ENCODE measurements around the gene ECSIT. TPM values are rescaled to one million over a fixed set of nuclear protein-coding genes. Genes with fewer than 3 reads are reported as not detected.
"Not testable (repeated sequence)": the region's sequence is repeated elsewhere in the genome, so short reads cannot be mapped to it uniquely, and the experiment has no call there.

Gene ECSIT
- total and polyA plus RNA-seq, 2 donors (not counting 1 experiment from before 2014, with no cell fraction given) = 45.6 to 63.1 TPM

GRCh38 chr19:11473725-11474124 lies 55.2 kb downstream of the ECSIT start:
- no peak overlapping the region for H3K4me3 ChIP-seq (ENCODE audit: control extremely low read depth in 1 of 5, extremely low read depth in 1 of 5, insufficient read depth in 1 of 5, low read depth in 2 of 5, low read length in 4 of 5)
- ATAC-seq (ENCODE audit: low read depth) = no peak
- WGBS (ENCODE audit: insufficient coverage) = 45% methylated on average over 2 of the region's 4 CpGs

GRCh38 chr19:11468266-11468845 lies 60.6 kb downstream of the ECSIT start:
- H3K27ac Mint-ChIP-seq; H3K4me3 Mint-ChIP-seq; intact Hi-C loops (cut with micrococcal nuclease); H3K9me3 ChIP-seq (ENCODE audit: control extremely low read depth in 1 of 3, control insufficient read depth in 2 of 3, insufficient read depth in 1 of 3, low read length in 2 of 3); H3K27ac ChIP-seq (ENCODE audit: low read length in 2 of 2); H3K4me1 ChIP-seq (ENCODE audit: control insufficient read depth in 2 of 2, insufficient read depth in 2 of 2, low read length in 2 of 2); H3K4me1 Mint-ChIP-seq; POLR2A ChIA-PET; H3K9ac ChIP-seq (ENCODE audit: low read length); H3K9me3 Mint-ChIP-seq (ENCODE audit: insufficient read depth); H4K20me1 ChIP-seq (ENCODE audit: control insufficient read depth, insufficient read depth, low read length, poor library complexity, severe bottlenecking); H3K27me3 ChIP-seq (replicated peaks in 1 of 4; ENCODE audit: control extremely low read depth in 1 of 4, control insufficient read depth in 3 of 4, insufficient read depth in 4 of 4, low read length in 3 of 4); DNase-seq; ATAC-seq (ENCODE audit: low read depth); H3K4me3 ChIP-seq (ENCODE audit: control extremely low read depth in 1 of 5, extremely low read depth in 1 of 5, insufficient read depth in 1 of 5, low read depth in 2 of 5, low read length in 4 of 5); H3K79me2 ChIP-seq (ENCODE audit: control insufficient read depth, insufficient read depth, low read length); H3K4me2 ChIP-seq (replicated peaks; ENCODE audit: low read depth, low read length, poor library complexity, severe bottlenecking); H3K27me3 Mint-ChIP-seq; H2AFZ ChIP-seq (ENCODE audit: insufficient read depth, low read depth, low read length, poor library complexity, severe bottlenecking); H3K36me3 ChIP-seq (replicated peaks in 1 of 2; ENCODE audit: control extremely low read depth in 1 of 2, control insufficient read depth in 1 of 2, extremely low read depth in 1 of 2, insufficient read depth in 2 of 2, low read length in 1 of 2): not testable (repeated sequence)
- 91% methylated on average over 7 of the region's 8 CpGs for WGBS (ENCODE audit: insufficient coverage)
- CTCF ChIA-PET = interaction anchor here (1.4 kb wide), 1 partner anchor 15 kb away, joined by 6 read pairs; no protein-coding TSS in a partner anchor

More at GRCh38 chr19:11473725-11474124, 55.2 kb downstream of the ECSIT start:
- H4K20me1 ChIP-seq (ENCODE audit: control insufficient read depth, insufficient read depth, low read length, poor library complexity, severe bottlenecking) = no peaks in the 10 kb centered on the region
- no peaks in the 10 kb centered on the region for H3K9me3 Mint-ChIP-seq (ENCODE audit: insufficient read depth)
- H3K4me3 Mint-ChIP-seq = no peak overlapping the region
- no peaks in the 10 kb centered on the region for H3K79me2 ChIP-seq (ENCODE audit: control insufficient read depth, insufficient read depth, low read length)
- no peak overlapping the region for H3K4me2 ChIP-seq (replicated peaks; ENCODE audit: low read depth, low read length, poor library complexity, severe bottlenecking)
- CTCF ChIA-PET = no interaction called here
- no peak for DNase-seq
- H3K9ac ChIP-seq (ENCODE audit: low read length) = no peak overlapping the region
- no peaks in the 10 kb centered on the region for H3K9me3 ChIP-seq (ENCODE audit: control extremely low read depth in 1 of 3, control insufficient read depth in 2 of 3, insufficient read depth in 1 of 3, low read length in 2 of 3)
- no peak overlapping the region for H3K27ac Mint-ChIP-seq
- peaks cover 18% of the 10 kb centered on the region for H3K27me3 Mint-ChIP-seq
- TF ChIP-seq CTCF (IDR thresholded peaks at IDR 0.05) (no peak), EZH2 (IDR thresholded peaks at IDR 0.05; ENCODE audit: borderline replicate concordance, insufficient read depth, low read depth, low read length, poor library complexity, severe bottlenecking) (no peak)
- POLR2A ChIA-PET = no interaction called here
- intact Hi-C loops (cut with micrococcal nuclease) = no loop called here
- peaks cover 3% of the 10 kb centered on the region in 2 donors for H3K4me1 ChIP-seq (ENCODE audit: control insufficient read depth in 2 of 2, insufficient read depth in 2 of 2, low read length in 2 of 2)
- no peak overlapping the region for H3K27ac ChIP-seq (ENCODE audit: low read length in 2 of 2)
- H3K4me1 Mint-ChIP-seq = peaks cover 3% of the 10 kb centered on the region
- H3K27me3 ChIP-seq (replicated peaks in 1 of 4; ENCODE audit: control extremely low read depth in 1 of 4, control insufficient read depth in 3 of 4, insufficient read depth in 4 of 4, low read length in 3 of 4) = peaks cover 0 to 18% (median 2%) of the 10 kb centered on the region in 4 experiments
- H3K36me3 ChIP-seq (replicated peaks in 1 of 2; ENCODE audit: control extremely low read depth in 1 of 2, control insufficient read depth in 1 of 2, extremely low read depth in 1 of 2, insufficient read depth in 2 of 2, low read length in 1 of 2) = no peaks in the 10 kb centered on the region
- no peak overlapping the region for H2AFZ ChIP-seq (ENCODE audit: insufficient read depth, low read depth, low read length, poor library complexity, severe bottlenecking)

Data from B cell (primary cell).